Mesodermal cell (in vitro differentiated cells): ENCODE data around the gene SETSIP.
"Not testable (repeated sequence)": the region's sequence is repeated elsewhere in the genome, so short reads cannot be mapped to it uniquely, and the experiment has no call there.

Experiments used
- H3K27ac ChIP-seq: 2 replicates; pipeline ENCODE4 v1.7.0; 2013; ENCODE audit warnings: mild to moderate bottlenecking, low read depth, low read length, moderate library complexity; ENCODE audit not compliant: severe bottlenecking
- H3K36me3 ChIP-seq: 2 replicates; pipeline ENCODE4 v1.7.1; 2013; ENCODE audit warnings: mild to moderate bottlenecking, low read length, moderate library complexity; ENCODE audit not compliant: control insufficient read depth, insufficient read depth
- H3K4me1 ChIP-seq: one replicate; pipeline ENCODE4 v1.7.1; 2013; ENCODE audit warnings: mild to moderate bottlenecking, low read length; ENCODE audit not compliant: insufficient read depth, control insufficient read depth, poor library complexity, severe bottlenecking
- H3K4me3 ChIP-seq: 2 replicates; pipeline ENCODE4 v1.7.0; 2013; ENCODE audit warnings: low read length, control low read depth, mild to moderate bottlenecking; ENCODE audit not compliant: insufficient read depth, poor library complexity, severe bottlenecking; ENCODE audit errors: extremely low read depth
- H3K9me3 ChIP-seq: 2 replicates; pipeline ENCODE4 v1.7.1; 2013; ENCODE audit warnings: mild to moderate bottlenecking, low read length, moderate library complexity; ENCODE audit not compliant: control insufficient read depth
- WGBS, 2 experiments: methylation state at CpG; one replicate each; pipeline ENCODE4 v1.1.5; 2013; ENCODE audit warnings: missing lambda C conversion rate in 2 of 2; ENCODE audit not compliant: insufficient coverage in 2 of 2; 5-methylcytosine and 5-hydroxymethylcytosine counted together

The SETSIP gene

GRCh38 chr1:92026806-92027205, 48.4 kb downstream of the SETSIP start:
- no peaks in the 10 kb centered on the region for H3K36me3 ChIP-seq
- H3K4me3 ChIP-seq: no peak overlapping the region
- peaks cover 12% of the 10 kb centered on the region for H3K4me1 ChIP-seq
- no peak overlapping the region for H3K27ac ChIP-seq
- WGBS, 2 experiments: 94 to 95% methylated on average over 7 to 9 of the region's 9 CpGs
- H3K9me3 ChIP-seq: no peaks in the 10 kb centered on the region

DNA sequence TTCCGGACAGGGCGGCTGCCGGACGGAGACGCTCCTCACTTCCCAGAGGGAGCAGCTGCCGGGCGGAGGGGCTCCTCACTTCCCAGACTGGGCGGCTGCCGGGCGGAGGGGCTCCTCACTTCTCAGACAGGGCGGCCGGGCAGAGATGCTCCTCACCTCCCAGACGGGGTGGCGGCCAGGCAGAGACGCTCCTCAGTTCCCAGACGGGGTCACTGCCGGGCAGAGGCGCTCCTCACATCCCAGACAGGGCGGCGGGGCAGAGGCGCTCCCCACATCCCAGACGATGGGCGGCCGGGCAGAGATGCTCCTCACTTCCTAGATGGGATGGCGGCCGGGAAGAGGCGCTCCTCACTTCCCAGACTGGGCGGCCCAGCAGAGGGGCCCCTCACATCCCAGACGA, 49.2 kb downstream of the SETSIP start:
- not testable (repeated sequence) for H3K36me3 ChIP-seq, H3K27ac ChIP-seq, H3K4me3 ChIP-seq, H3K4me1 ChIP-seq, H3K9me3 ChIP-seq
- WGBS, 2 experiments: 92 to 94% methylated on average over 12 to 18 of the region's 29 CpGs
